HL-60 (cell line): ENCODE results near the gene ZNF423.

ENCODE experiments used
- GABPA ChIP-seq: IDR thresholded peaks from 2 replicates; pipeline ENCODE4 v1.6.1; 2012; ENCODE audit warnings: low read depth
- POLR2AphosphoS5 ChIP-seq: IDR thresholded peaks from 2 replicates; pipeline ENCODE4 v1.6.1; 2012; ENCODE audit warnings: low read depth
- TF ChIP-seq, protein P1 (sequence below): IDR thresholded peaks from one replicate; pipeline ENCODE4 v1.5.1; 2011; ENCODE audit warnings: low read length, control low read depth, inconsistent platforms; ENCODE audit not compliant: insufficient read depth
- TF ChIP-seq, protein P2 (sequence below): IDR thresholded peaks from 2 replicates; pipeline ENCODE4 v1.6.1; 2012; ENCODE audit warnings: low read depth; ENCODE audit not compliant: insufficient replicate concordance

DNA sequence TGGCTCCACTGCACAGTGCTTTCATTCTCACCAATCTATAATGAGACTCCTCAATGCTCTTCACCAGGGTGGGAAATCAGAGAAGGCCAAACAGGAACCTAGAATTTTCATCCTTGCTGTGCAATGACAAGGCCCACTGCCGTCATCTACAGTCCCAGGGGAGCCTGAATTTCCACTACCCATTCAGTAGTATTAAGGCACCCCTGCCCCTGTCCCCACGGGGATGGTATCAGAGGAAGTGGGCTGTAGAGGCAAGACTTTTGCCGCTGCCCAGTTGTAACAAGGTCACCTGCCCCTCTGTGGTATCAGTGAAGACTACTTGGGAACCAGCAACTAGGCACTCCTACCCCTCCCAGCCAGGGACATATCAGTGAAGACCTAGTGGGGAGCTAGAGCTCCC lies 377.8 kb downstream of the ZNF423 start:
- TF ChIP-seq, protein P1, sequence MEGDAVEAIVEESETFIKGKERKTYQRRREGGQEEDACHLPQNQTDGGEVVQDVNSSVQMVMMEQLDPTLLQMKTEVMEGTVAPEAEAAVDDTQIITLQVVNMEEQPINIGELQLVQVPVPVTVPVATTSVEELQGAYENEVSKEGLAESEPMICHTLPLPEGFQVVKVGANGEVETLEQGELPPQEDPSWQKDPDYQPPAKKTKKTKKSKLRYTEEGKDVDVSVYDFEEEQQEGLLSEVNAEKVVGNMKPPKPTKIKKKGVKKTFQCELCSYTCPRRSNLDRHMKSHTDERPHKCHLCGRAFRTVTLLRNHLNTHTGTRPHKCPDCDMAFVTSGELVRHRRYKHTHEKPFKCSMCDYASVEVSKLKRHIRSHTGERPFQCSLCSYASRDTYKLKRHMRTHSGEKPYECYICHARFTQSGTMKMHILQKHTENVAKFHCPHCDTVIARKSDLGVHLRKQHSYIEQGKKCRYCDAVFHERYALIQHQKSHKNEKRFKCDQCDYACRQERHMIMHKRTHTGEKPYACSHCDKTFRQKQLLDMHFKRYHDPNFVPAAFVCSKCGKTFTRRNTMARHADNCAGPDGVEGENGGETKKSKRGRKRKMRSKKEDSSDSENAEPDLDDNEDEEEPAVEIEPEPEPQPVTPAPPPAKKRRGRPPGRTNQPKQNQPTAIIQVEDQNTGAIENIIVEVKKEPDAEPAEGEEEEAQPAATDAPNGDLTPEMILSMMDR = no peak
- TF ChIP-seq, protein P2, sequence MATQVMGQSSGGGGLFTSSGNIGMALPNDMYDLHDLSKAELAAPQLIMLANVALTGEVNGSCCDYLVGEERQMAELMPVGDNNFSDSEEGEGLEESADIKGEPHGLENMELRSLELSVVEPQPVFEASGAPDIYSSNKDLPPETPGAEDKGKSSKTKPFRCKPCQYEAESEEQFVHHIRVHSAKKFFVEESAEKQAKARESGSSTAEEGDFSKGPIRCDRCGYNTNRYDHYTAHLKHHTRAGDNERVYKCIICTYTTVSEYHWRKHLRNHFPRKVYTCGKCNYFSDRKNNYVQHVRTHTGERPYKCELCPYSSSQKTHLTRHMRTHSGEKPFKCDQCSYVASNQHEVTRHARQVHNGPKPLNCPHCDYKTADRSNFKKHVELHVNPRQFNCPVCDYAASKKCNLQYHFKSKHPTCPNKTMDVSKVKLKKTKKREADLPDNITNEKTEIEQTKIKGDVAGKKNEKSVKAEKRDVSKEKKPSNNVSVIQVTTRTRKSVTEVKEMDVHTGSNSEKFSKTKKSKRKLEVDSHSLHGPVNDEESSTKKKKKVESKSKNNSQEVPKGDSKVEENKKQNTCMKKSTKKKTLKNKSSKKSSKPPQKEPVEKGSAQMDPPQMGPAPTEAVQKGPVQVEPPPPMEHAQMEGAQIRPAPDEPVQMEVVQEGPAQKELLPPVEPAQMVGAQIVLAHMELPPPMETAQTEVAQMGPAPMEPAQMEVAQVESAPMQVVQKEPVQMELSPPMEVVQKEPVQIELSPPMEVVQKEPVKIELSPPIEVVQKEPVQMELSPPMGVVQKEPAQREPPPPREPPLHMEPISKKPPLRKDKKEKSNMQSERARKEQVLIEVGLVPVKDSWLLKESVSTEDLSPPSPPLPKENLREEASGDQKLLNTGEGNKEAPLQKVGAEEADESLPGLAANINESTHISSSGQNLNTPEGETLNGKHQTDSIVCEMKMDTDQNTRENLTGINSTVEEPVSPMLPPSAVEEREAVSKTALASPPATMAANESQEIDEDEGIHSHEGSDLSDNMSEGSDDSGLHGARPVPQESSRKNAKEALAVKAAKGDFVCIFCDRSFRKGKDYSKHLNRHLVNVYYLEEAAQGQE = no peak
- no peak for TF ChIP-seq POLR2AphosphoS5
- TF ChIP-seq GABPA = no peak
